GM13977 (cell line): ENCODE measurements around the gene MAP2K1.
"Not testable (repeated sequence)": the region's sequence is repeated elsewhere in the genome, so short reads cannot be mapped to it uniquely, and the experiment has no call there.

Experiments used
- DNase-seq: peaks from one replicate; pipeline ENCODE4 v3.0.0; 2012; ENCODE audit warnings: low spot score
- CTCF ChIP-seq: IDR thresholded peaks from 2 replicates; pipeline ENCODE4 v1.5.1; 2012; ENCODE audit warnings: mild to moderate bottlenecking, control low read depth; ENCODE audit not compliant: insufficient read depth; ENCODE audit errors: extremely low read depth, missing control alignments
- in situ Hi-C: fragments of 300-500 bp; cut with MboI; formaldehyde crosslinking; loops from one replicate; pipeline ENCODE4 v1.12.0; 2022; ENCODE audit warnings: low sequenced_read_pairs, low pct_unique_long_range_greater_than_20kb, mixed read lengths, inconsistent platforms; ENCODE audit not compliant: unreplicated experiment

MAP2K1 gene

GRCh38 chr15:66491846-66492245 is 105.1 kb downstream of the MAP2K1 start:
- in situ Hi-C loops: loop anchor here (10.0 kb wide), 1 partner anchor 107 kb away; the partner anchor contains the start of gene MAP2K1
- DNase-seq: no peak
- no peak for TF ChIP-seq CTCF

- in situ Hi-C loops: loop anchor here (10.0 kb wide), 1 partner anchor 109 kb away; the partner anchor contains the start of gene MAP2K1
- no peak for DNase-seq
- TF ChIP-seq CTCF: no peak
Measured at GRCh38 chr15:66494262-66494661, 107.5 kb downstream of the MAP2K1 start.

- in situ Hi-C loops: loop anchor here (10.0 kb wide), 1 partner anchor 112 kb away; the partner anchor contains the start of gene MAP2K1
- DNase-seq: no peak
- TF ChIP-seq CTCF: no peak
Measured at GRCh38 chr15:66496951-66497501, 110.3 kb downstream of the MAP2K1 start.

- in situ Hi-C loops: loop anchor here (10.0 kb wide), 1 partner anchor 113 kb away; the partner anchor contains the start of gene MAP2K1
- peak; percentile 87 for DNase-seq
Measured at GRCh38 chr15:66497502-66498455, 111.1 kb downstream of the MAP2K1 start, which contains the start of gene SNAPC5. Gene SNAPC5, minus strand, starts transcription at chr15:66497762. Its CDS starts 31 bp downstream, at chr15:66497731.

GRCh38 chr15:66498501-66499386 is 112.0 kb downstream of the MAP2K1 start:
- in situ Hi-C loops: loop anchor here (10.0 kb wide), 1 partner anchor 114 kb away; the partner anchor contains the start of gene MAP2K1
- no peak for DNase-seq
- peak; percentile 27 for TF ChIP-seq CTCF

More at GRCh38 chr15:66497502-66498455, 111.1 kb downstream of the MAP2K1 start, which contains the start of gene SNAPC5:
- peak; percentile 91 for TF ChIP-seq CTCF

- DNase-seq, in situ Hi-C loops: not testable (repeated sequence)
Measured at GRCh38 chr15:66500346-66500745, 113.6 kb downstream of the MAP2K1 start.
